K562 (cell line): Measurements from ENCODE around the gene NPC1. TPM values are rescaled to one million over a fixed set of nuclear protein-coding genes. Genes with fewer than 3 reads are reported as not detected.
A peak's percentile ranks its signal among the peaks of the same experiment; 100 is the strongest.

Experiments
- ARID4B ChIP-seq: sonication (generic); formaldehyde crosslinking; IDR thresholded peaks from 2 replicates; pipeline ENCODE4 v1.8.0; 2022; ENCODE audit warnings: mild to moderate bottlenecking, missing genetic modification reagents
- ASH1L ChIP-seq: fragments of 450-650 bp; IDR thresholded peaks from 2 replicates; pipeline ENCODE4 v1.6.1; 2018; ENCODE audit warnings: borderline replicate concordance, mild to moderate bottlenecking, low read depth; ENCODE audit not compliant: partially characterized antibody
- BRCA1 ChIP-seq, 2 experiments: fragments of 450-650 bp in 1 of 2; sonication (generic) in 1 of 2; formaldehyde crosslinking in 1 of 2; IDR thresholded peaks; 2 replicates each; pipeline versions ENCODE4 v1.5.0 to v1.6.1; 2017 to 2020; ENCODE audit warnings: mild to moderate bottlenecking in 1 of 2, missing genetic modification reagents in 1 of 2
- CEBPZ ChIP-seq: fragments of 150-350 bp; IDR thresholded peaks from 2 replicates; pipeline ENCODE4 v1.6.1; 2014; ENCODE audit warnings: low read depth, mild to moderate bottlenecking, low read length, borderline replicate concordance
- ELF2 ChIP-seq: fragments of 250-450 bp; sonication (Bioruptor Pico); IDR thresholded peaks from 2 replicates; pipeline ENCODE4 v1.5.0; 2021; ENCODE audit warnings: mild to moderate bottlenecking
- MNT ChIP-seq, 2 experiments: fragments of 450-650 bp; conservative IDR thresholded peaks; 2 replicates each; pipeline ENCODE4 v1.6.1; 2017; ENCODE audit warnings: mild to moderate bottlenecking in 2 of 2, moderate library complexity in 2 of 2
- MTF1 ChIP-seq: fragments of 250-450 bp; sonication (Bioruptor Pico); IDR thresholded peaks from 2 replicates; pipeline ENCODE4 v1.9.0; 2021; ENCODE audit warnings: moderate library complexity, mild to moderate bottlenecking, inconsistent platforms, borderline replicate concordance
- POLR2A ChIP-seq: fragments of 450-650 bp; conservative IDR thresholded peaks from 2 replicates; pipeline ENCODE4 v1.6.1; 2016
- SAFB ChIP-seq: fragments of 200-400 bp; formaldehyde crosslinking; IDR thresholded peaks from 2 replicates; pipeline ENCODE4 v1.6.1; 2017; ENCODE audit warnings: low read depth, low read length, borderline replicate concordance
- USF2 ChIP-seq: sonication (generic); formaldehyde crosslinking; IDR thresholded peaks from 2 replicates; pipeline ENCODE4 v1.5.0; 2020; ENCODE audit warnings: missing genetic modification reagents
- ZBTB8A ChIP-seq: fragments of 450-650 bp; IDR thresholded peaks from 2 replicates; pipeline ENCODE4 v1.6.1; 2018; ENCODE audit warnings: mild to moderate bottlenecking, moderate library complexity; ENCODE audit not compliant: partially characterized antibody
- ZNF253 ChIP-seq: fragments of 250-450 bp; sonication (Bioruptor Pico); conservative IDR thresholded peaks from 2 replicates; pipeline ENCODE4 v1.6.1; 2021; ENCODE audit warnings: mild to moderate bottlenecking
- ZNF655 ChIP-seq: fragments of 250-450 bp; sonication (Bioruptor Pico); IDR thresholded peaks from 2 replicates; pipeline ENCODE4 v1.5.0; 2021
- polyA plus RNA-seq, 8 experiments: library from polyadenylated mRNA; depleted of rRNA in 4 of 8; stranded (reverse) in 5 of 8; unstranded in 3 of 8; fragments of >200 nt; fragmentation: Nextera tagmentation in 2 of 8; fragmentation: Illumina TruSeq in 1 of 8; extraction: Ambion mirVana in 2 of 8; extraction: Trizol in 1 of 8; gene quantifications; 2 replicates each; pipeline versions ENCODE4 v1.2.1 to v1.2.3, GENCODE V29; 2011 to 2014; ENCODE audit warnings: inconsistent platforms in 1 of 8, missing spikeins in 1 of 8
- total RNA-seq, 7 experiments: library from RNA; depleted of rRNA in 6 of 7; stranded (reverse); fragments of >200 nt in 6 of 7; fragmentation: Illumina TruSeq in 2 of 7; extraction: Trizol in 2 of 7; gene quantifications; 2 replicates each; pipeline versions ENCODE4 v1.2.1 to v1.2.3, GENCODE V29; 2011 to 2021; ENCODE audit warnings: low replicate concordance in 1 of 7

Gene NPC1
- total and polyA plus RNA-seq, 9 of the 15 experiments (the other 6 are each of a cell fraction or from before 2014, with no cell fraction given), result 17.1 to 45.9 (median 27.6) TPM

- TF ChIP-seq SAFB, result peak; percentile 87
- TF ChIP-seq MNT (conservative IDR thresholded peaks at IDR 0.05), result peak; percentile 91 to 95
- TF ChIP-seq USF2 (CRISPR knock-in tag), result peak; percentile 96
- no peak for TF ChIP-seq ASH1L
- TF ChIP-seq ZBTB8A, result no peak
- TF ChIP-seq BRCA1 (IDR thresholded peaks at IDR 0.05), result no peak
- no peak for TF ChIP-seq BRCA1 (CRISPR knock-in tag; IDR thresholded peaks at IDR 0.05)
- no peak for TF ChIP-seq MTF1
- TF ChIP-seq ARID4B (CRISPR knock-in tag), result peak; percentile 81; the same call in 1 of the 2 replicates
- no peak for TF ChIP-seq ZNF655 (CRISPR knock-in tag)
- TF ChIP-seq POLR2A, result peak; percentile 97
- TF ChIP-seq ELF2, result peak; percentile 96
- no peak for TF ChIP-seq CEBPZ
- TF ChIP-seq ZNF253, result no peak
These were observed 83.0 kb downstream of the NPC1 start, which contains the start of gene RMC1 (continued) for GRCh38 chr18:23503038-23503962.
